Nephron (organoid): ENCODE data around the gene KRT39.

ENCODE experiments used
- H3K27ac Mint-ChIP-seq, 3 experiments: 2 replicates each; pipeline ENCODE4 v1.8.0; 2020; ENCODE audit warnings: mixed read lengths in 3 of 3, mild to moderate bottlenecking in 2 of 3, moderate library complexity in 1 of 3
- H3K27me3 Mint-ChIP-seq: 2 replicates; pipeline ENCODE4 v1.8.0; 2021; ENCODE audit warnings: low read depth, mild to moderate bottlenecking, moderate library complexity, mixed read lengths
- H3K36me3 Mint-ChIP-seq: 2 replicates; pipeline ENCODE4 v1.8.0; 2020; ENCODE audit warnings: low read depth, mixed read lengths
- H3K4me1 Mint-ChIP-seq: 2 replicates; pipeline ENCODE4 v1.8.0; 2020; ENCODE audit warnings: mixed read lengths
- H3K4me3 Mint-ChIP-seq, 3 experiments: 2 replicates each; pipeline ENCODE4 v1.8.0; 2020; ENCODE audit warnings: mild to moderate bottlenecking in 3 of 3, mixed read lengths in 3 of 3, moderate library complexity in 2 of 3
- H3K9me3 Mint-ChIP-seq: 2 replicates; pipeline ENCODE4 v1.8.0; 2020; ENCODE audit warnings: mixed read lengths
- TF ChIP-seq, protein P1 (sequence below), 3 experiments: fragments of 200-600 bp; sonication (generic); IDR thresholded peaks; one replicate each; pipeline ENCODE4 v1.5.0; 2021; ENCODE audit warnings: antibody characterized with exemption in 3 of 3; ENCODE audit not compliant: unreplicated experiment in 3 of 3

KRT39 gene

DNA sequence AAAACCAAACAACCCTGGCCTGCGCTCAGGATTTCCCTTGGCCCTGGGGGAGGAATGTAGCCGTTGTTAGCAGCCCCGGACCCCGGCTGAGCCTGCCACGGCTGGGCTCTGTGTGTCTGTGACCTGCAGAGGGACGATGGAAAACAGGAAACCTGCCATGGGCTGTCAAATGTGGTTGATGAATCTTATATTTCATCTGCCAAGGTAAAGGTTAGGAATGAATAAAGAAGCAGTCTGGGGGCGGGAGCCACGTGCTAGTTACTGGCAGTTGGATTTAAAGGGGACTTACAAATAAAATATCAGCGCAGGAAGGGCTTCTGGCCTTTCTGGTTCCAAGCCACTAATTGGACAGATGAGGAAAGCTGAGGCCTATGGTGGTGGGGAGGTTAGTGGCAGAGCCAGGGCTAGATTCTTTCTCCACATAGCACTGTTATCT, 29.3 kb downstream of the KRT39 start, which contains the start of gene KRT23:
TSS of gene KRT23 (minus strand) at position 263 of the 436 bp plus-strand sequence. CDS start 1,043 bp downstream, outside the sequence.
- TF ChIP-seq, protein P1, sequence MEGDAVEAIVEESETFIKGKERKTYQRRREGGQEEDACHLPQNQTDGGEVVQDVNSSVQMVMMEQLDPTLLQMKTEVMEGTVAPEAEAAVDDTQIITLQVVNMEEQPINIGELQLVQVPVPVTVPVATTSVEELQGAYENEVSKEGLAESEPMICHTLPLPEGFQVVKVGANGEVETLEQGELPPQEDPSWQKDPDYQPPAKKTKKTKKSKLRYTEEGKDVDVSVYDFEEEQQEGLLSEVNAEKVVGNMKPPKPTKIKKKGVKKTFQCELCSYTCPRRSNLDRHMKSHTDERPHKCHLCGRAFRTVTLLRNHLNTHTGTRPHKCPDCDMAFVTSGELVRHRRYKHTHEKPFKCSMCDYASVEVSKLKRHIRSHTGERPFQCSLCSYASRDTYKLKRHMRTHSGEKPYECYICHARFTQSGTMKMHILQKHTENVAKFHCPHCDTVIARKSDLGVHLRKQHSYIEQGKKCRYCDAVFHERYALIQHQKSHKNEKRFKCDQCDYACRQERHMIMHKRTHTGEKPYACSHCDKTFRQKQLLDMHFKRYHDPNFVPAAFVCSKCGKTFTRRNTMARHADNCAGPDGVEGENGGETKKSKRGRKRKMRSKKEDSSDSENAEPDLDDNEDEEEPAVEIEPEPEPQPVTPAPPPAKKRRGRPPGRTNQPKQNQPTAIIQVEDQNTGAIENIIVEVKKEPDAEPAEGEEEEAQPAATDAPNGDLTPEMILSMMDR (IDR thresholded peaks at IDR 0.05; ENCODE audit: unreplicated experiment in 3 of 3), result no peak

DNA sequence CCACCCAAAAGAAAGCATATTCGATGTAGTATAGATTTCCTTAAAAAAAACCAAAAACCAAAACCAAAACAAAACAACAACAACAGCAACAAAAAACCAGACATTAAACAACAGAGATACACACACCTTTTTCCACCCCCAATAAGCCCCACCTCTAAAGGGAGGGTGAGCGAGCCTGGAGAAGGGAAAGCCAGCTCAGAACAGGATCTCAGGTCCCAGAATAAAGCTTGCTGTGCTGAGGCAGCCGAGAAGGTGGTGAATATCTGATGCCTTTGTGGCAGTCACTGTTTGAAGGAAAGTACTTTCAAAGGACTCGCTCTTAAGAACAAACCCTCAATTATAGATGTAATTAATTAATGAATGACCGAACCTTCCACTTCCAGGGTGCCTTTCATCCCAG, 29.8 kb downstream of the KRT39 start:
- Mint-ChIP-seq H3K27me3 (peaks cover 15% of the 10 kb centered on the region), H3K27ac (peak overlapping the region; percentile 54 to 82 (median 70)), H3K9me3 (no peaks in the 10 kb centered on the region), H3K36me3 (no peaks in the 10 kb centered on the region), H3K4me3 (no peak overlapping the region), H3K4me1 (peaks cover 48% of the 10 kb centered on the region)
- TF ChIP-seq, protein P1 (IDR thresholded peaks at IDR 0.05; ENCODE audit: unreplicated experiment in 3 of 3), result no peak

More for the DNA sequence above, 29.3 kb downstream of the KRT39 start, which contains the start of gene KRT23:
- Mint-ChIP-seq H3K36me3 (no peaks in the 10 kb centered on the region), H3K27ac (peak within 1 kb of the TSS; percentile 54 to 82 (median 70)), H3K4me1 (peaks cover 45% of the 10 kb centered on the region), H3K9me3 (no peaks in the 10 kb centered on the region), H3K27me3 (peaks cover 15% of the 10 kb centered on the region), H3K4me3 (no peak within 1 kb of the TSS)

DNA sequence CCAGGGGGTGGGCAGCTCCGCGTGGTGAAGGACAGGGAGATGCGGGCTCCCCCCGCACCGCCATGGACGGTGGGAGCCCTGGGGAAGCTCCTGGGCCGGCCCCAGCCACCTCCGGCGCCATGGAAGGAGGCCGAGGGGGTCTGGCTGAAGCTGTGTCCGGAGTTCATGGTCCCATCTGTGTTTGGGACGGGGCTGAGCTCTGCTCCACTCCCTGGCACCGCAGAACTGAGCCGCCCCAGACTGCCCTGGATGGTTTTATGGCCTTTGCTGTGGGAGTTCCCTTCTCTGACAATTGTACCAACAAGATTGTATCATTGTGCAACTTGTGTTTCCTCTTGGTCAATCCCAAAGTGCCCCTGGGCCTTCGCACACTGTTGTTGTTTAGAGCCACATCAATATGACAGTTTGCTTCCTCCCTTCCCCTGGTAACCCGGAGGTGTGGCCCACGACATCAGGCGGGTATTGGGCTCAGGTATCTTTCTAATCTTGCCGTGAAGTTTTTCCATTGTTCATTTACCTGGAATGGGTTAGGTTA, 30.2 kb downstream of the KRT39 start:
- no peaks in the 10 kb centered on the region for H3K36me3 Mint-ChIP-seq
- peaks cover 48% of the 10 kb centered on the region for H3K4me1 Mint-ChIP-seq
- TF ChIP-seq, protein P1 (IDR thresholded peaks at IDR 0.05; ENCODE audit: unreplicated experiment in 3 of 3), result no peak
- peak overlapping the region; percentile 54 to 82 (median 70) for H3K27ac Mint-ChIP-seq
- no peak overlapping the region for H3K4me3 Mint-ChIP-seq
- no peaks in the 10 kb centered on the region for H3K9me3 Mint-ChIP-seq
- H3K27me3 Mint-ChIP-seq, result peaks cover 15% of the 10 kb centered on the region

DNA sequence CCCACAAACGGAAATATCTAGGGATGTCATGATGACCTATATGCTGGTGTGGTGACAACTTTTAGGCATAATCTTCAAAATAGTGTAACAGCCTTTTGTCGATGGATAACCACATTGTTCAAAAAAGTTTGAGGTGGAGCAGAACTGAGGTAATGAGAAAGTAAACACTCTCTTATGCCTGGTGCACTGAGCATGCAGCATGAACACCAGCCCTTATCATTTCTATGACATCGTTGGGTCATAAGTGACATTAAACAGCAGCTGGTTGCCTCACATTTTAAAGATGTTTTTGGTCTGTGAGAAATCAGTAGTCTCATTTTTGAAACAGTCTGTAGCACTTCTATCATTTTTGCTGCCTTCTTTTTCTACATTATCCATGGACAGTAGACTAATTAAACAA, 31.1 kb downstream of the KRT39 start:
- TF ChIP-seq, protein P1 (IDR thresholded peaks at IDR 0.05; ENCODE audit: unreplicated experiment in 3 of 3), result no peak
- H3K4me1 Mint-ChIP-seq, result peaks cover 43% of the 10 kb centered on the region
- no peaks in the 10 kb centered on the region for H3K36me3 Mint-ChIP-seq
- H3K9me3 Mint-ChIP-seq, result no peaks in the 10 kb centered on the region
- no peak overlapping the region for H3K4me3 Mint-ChIP-seq
- peaks cover 15% of the 10 kb centered on the region for H3K27me3 Mint-ChIP-seq
- peak overlapping the region in 1 of 3 experiments; percentile 39 for H3K27ac Mint-ChIP-seq

DNA sequence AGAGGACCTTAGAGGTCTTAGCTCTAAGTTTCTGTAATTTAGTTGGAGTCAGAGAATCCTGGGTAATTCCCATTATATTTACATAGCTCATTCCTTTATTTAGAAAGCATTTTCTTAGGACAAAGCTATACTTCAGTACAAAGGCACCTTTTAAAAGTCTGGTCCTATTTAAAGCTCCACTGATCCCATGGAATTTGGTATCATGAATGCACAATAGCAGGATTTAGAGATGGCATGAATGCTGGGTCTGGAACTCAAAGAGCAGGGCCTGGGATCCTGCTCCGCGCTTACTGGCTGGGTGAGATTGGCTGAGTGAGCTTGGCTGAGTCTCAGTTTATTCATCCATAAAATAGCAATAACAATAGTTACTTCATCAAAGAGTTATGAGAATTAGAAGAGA, 34.1 kb downstream of the KRT39 start:
- no peaks in the 10 kb centered on the region for H3K36me3 Mint-ChIP-seq
- TF ChIP-seq, protein P1 (IDR thresholded peaks at IDR 0.05; ENCODE audit: unreplicated experiment in 3 of 3), result no peak
- H3K27me3 Mint-ChIP-seq, result peaks cover 4% of the 10 kb centered on the region
- H3K9me3 Mint-ChIP-seq, result no peaks in the 10 kb centered on the region
- H3K4me1 Mint-ChIP-seq, result peaks cover 27% of the 10 kb centered on the region
- H3K27ac Mint-ChIP-seq, result peak overlapping the region; percentile 84 to 92 (median 86)
- no peak overlapping the region for H3K4me3 Mint-ChIP-seq

DNA sequence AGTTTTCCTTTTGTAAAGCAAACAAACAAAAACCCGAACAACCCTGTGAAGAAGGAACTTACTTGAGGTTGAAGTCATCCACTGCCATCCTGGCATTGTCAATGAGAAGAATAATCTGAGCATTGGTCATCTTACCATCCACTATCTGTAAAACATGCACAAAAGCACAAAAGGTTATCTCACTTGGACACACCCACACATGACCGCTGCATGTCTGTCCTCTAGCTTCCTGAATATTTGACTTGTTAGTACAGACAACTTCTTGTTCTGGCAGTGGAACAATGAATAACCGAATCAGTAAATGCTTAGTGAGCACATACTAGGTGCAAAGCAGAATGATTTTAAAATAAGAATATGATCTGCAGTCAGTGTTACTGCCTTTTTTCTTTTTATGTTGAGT, 35.4 kb downstream of the KRT39 start:
- no peaks in the 10 kb centered on the region for H3K27me3 Mint-ChIP-seq
- no peak overlapping the region for H3K27ac Mint-ChIP-seq
- peaks cover 19% of the 10 kb centered on the region for H3K4me1 Mint-ChIP-seq
- no peaks in the 10 kb centered on the region for H3K36me3 Mint-ChIP-seq
- TF ChIP-seq, protein P1 (IDR thresholded peaks at IDR 0.05; ENCODE audit: unreplicated experiment in 3 of 3), result no peak
- no peaks in the 10 kb centered on the region for H3K9me3 Mint-ChIP-seq
- no peak overlapping the region for H3K4me3 Mint-ChIP-seq
